Measurements from ENCODE around the gene DIAPH2.
"Not testable (repeated sequence)": the region's sequence is repeated elsewhere in the genome, so short reads cannot be mapped to it uniquely, and the experiment has no call there.

Gene DIAPH2

DNA sequence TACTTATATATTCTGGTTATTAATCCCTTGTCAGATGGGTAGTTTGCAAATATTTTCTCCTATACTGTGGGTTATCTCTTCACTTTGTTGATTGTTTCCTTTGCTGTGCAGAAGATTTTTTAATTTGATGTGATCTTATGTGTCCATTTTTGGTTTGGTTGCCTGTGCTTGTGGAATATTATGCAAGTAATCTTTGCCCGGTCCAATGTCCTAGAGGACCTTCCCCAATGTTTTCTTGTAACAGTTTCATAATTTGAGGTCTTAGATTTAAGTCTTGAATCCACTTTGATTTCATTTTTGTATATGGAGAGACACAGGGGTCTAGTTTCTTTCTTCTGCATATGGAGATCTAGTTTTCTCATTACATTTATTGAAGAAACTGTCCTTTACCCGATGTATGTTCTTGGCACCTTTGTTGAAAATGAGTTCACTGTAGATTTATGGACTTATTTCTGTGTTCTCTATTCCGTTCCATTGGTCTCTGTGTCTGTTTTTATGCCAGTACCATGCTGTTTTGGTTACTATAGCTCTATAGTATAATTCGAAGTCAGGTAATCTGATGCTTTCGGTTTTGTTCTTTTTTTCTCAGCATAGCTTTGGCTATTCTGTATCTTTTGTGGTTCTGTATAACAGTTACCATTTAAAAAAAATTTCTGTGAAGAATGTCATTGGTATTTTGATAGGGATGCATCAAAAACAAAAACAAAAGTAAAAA, 34.7 kb downstream of the DIAPH2 start:
- no peak for DNase-seq

DNA sequence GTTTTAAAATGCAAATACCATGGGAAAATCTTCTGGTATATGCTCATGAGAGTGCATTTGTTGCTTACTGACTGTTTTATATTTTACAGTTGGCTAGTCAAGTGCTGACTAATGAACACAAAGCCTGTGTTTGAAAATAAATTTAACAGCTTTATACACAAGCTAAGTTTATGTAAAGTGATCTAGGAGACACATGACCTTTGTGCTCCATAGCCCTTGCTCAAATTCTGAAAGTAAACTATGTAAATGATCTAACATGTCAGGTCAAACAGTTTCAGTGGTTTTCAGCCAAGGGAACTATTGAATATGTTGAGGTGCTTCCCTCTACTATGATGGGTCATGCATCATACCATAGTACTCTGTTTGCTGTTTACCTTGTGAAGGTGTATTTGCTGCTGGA, 36.7 kb downstream of the DIAPH2 start:
- DNase-seq = no peak

DNA sequence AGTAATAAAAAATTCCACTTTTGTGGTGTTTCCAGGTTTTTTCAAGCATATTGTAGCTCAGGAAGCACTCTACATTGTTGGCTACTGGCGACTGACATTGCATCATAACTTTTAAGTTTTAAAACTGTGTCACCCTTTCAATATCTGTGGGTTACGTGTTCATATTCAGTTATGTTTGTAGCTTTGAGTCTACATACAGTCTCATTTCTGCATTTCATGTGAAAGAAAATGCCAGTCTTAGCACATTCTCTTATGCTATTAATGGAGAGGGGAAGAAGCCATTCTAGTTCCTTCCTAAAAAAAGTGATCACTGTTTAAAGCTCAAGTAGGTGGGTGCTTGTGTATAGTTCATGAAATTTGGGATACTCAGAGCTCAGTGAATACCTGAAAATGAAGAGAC, 38.1 kb downstream of the DIAPH2 start:
- no peak for DNase-seq

GRCh38 chrX:96729053-96729452, 44.4 kb downstream of the DIAPH2 start:
- no peak for DNase-seq

GRCh38 chrX:96729868-96730643, 45.4 kb downstream of the DIAPH2 start:
- DNase-seq = no peak

GRCh38 chrX:96731000-96731399, 46.4 kb downstream of the DIAPH2 start:
- not testable (repeated sequence) for DNase-seq

DNA sequence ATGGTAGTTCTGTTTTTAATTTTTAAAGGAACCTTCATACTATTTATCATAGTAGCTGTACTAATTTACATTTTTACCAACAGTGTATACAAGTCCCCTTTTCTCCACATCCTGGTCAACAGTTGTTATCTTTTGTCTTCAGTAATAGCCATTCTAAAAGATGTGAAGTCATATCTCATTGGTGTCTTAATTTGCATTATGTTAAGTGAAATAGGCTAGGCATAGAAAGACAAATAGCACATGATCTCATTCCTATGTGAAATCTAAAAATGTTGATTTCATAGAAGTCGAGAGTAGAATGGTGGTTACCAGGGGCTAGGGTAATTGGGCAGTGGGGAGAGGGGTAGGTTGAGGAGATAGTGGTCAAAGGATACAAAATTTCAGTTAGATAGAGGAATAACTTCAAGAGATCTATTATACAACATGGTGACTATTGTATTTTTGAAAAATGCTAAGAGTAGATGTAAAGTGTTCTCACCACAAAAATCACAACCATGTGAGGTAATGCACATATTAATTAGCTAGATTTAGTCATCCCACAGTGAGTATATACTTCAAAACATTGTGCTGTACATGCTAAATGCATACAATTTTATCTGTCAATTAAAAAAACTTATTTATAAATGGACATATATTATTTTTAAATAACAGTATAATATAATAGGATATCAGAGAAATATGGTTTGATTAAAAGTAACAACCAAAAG, 58.9 kb downstream of the DIAPH2 start:
- DNase-seq = no peak

GRCh38 chrX:96752781-96753180, 68.1 kb downstream of the DIAPH2 start:
- no peak for DNase-seq

- DNase-seq = no peak
These were observed 68.6 kb downstream of the DIAPH2 start for GRCh38 chrX:96753230-96753629.

GRCh38 chrX:96756491-96756890, 71.8 kb downstream of the DIAPH2 start:
- no peak for DNase-seq

DNA sequence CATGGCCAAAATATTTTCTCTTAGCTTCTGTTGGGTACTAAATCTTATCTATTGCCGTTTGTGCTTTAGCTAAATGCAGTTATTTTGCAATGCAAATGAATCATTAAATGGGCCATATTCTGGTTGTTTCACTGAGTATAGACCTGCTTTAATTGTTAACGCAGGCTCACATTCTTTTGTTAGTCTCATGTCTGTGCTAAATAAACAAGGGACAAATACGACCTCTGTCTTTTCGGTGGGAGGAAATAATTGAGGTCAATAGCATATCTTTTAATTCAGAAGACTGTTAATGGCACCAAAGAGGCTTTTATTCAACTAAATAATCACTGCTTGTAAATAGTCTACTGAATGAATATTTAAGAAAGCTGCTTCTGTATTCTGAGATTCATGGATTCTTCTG, 76.9 kb downstream of the DIAPH2 start:
- DNase-seq = no peak

- DNase-seq = no peak
These were observed 79.0 kb downstream of the DIAPH2 start for GRCh38 chrX:96763608-96764007.

DNA sequence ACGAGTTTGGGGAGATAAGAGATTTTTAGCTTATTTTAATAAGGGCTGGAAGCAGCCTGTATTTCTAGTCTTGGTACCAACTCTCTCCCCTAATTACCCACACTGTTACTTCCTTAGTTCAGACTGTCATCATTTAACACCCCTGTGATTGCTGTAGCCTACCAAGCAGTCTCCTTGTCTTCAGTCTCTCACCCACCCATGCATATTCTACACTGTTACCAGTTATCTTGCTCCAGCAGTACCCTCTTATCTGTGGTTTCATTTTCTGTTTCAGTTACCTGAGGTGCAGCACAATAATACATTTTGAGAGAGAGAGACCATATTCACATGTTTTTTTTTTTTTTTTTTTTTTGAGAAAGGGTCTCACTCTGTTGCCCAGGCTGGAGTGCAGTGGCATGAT, 80.2 kb downstream of the DIAPH2 start:
- DNase-seq = no peak

DNA sequence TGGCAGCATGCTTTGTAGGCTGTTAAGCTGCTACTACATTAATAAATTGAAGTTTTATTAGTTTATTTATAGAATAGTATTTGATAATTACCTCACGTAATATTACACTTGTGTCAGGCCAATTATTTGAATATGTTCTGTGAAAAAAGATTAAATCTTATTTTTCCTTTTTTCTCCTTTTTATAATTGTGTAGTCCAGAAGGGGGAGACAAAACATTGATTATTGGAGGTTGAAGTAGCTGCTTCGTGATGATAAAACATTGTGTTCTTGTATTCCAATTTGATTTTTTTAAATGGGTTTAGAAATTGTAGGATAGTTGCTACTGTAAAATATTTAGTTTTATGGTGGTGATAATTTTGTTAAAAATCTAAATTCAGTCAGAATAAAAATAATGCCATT, 85.7 kb downstream of the DIAPH2 start:
- DNase-seq = no peak

DNA sequence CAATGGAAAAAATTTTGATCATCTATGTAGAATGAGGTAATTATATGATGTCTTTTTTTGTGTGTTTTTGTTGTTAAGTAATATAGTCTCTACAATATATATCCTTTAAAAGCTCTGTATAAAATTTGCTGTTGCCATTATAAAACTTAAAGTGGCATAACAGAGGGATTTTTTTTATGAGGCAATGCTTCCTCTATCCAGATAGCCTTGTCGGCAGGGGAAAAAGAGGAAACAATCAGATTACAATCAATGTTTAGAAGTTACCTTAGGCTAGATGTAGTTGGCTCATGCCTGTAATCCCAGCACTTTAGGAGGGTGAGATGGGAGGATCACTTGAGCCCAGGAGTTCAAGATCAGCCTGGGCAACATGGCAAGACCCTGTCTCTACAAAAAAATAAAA, 86.8 kb downstream of the DIAPH2 start:
- DNase-seq = no peak

DNA sequence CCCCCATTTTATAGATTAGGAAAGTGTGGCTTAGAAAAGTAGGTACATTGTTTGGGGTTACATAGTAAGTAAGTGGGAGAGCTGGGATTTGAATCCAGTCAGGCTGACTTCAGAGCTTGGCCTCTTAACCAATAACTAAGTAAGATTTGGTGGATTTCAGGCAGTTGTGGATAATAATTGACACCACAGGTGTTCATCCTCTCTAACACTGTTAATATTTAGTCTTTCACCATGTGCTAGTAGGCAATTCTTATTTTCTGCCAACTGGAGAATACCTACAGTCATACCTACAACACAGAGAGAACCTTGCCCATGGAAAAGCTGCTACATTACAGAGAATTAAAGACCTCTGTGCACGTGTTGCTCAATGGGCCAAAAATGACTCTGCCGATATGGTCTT, 89.5 kb downstream of the DIAPH2 start:
- DNase-seq = no peak

DNA sequence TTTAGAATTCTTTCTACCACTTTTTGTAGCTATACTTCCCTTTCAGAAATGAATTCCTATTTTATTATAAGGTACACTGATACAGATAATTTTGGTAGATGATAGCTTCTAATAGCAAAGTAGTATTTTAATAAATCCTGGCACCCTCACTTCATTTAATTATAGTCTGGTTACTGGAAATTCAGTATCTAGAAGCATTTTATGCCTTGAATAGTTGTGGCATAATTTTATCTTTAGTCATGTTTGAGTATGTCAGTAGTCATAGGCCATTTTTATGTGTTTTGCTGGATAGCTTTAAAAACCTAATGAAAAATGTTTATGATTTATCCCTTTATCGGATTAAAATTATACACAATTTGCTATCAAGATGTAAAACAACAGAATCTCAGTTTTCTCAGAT, 92.3 kb downstream of the DIAPH2 start:
- no peak for DNase-seq

DNA sequence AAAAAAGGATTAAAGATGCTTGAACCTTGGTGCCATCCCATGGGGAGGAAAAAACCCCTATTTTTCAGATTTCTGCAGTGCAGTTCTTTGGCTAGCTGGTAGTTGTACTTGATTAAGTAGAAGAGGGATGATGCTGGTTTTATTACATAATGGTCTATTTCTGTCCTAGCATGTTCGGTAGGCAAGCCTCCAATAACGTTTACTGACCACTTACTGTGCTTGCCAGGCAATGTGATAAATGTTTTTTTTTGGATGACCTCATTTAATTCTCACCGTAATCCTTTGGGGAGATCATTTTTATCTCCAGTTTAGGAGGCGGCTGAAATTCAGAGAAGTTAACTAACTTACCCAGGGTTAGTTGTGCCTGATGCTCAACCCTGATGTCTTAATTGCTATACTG, 106.9 kb downstream of the DIAPH2 start:
- DNase-seq = no peak

DNA sequence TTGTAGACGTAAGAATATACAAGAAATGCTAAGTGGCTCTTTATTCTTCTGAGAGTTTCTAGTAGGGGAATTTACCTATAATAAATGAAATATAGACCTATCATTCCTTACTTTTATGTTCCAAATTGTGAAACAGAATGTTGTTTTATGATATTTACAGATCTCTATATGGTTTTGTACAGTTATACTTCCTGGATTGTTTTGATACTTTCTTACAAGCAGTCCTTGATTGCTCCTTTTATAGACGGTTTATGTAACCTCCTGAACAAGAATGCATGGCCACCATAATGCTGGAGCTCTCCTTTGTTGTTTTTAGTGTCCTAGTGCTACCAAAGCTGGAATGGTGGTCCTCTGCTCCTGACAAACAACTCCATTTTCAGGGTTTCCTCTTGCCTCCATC, 107.4 kb downstream of the DIAPH2 start:
- DNase-seq = no peak

- DNase-seq = no peak
These were observed 114.3 kb downstream of the DIAPH2 start for GRCh38 chrX:96798982-96799381.

- no peak for DNase-seq
These were observed 122.7 kb downstream of the DIAPH2 start for GRCh38 chrX:96807318-96807717.

DNA sequence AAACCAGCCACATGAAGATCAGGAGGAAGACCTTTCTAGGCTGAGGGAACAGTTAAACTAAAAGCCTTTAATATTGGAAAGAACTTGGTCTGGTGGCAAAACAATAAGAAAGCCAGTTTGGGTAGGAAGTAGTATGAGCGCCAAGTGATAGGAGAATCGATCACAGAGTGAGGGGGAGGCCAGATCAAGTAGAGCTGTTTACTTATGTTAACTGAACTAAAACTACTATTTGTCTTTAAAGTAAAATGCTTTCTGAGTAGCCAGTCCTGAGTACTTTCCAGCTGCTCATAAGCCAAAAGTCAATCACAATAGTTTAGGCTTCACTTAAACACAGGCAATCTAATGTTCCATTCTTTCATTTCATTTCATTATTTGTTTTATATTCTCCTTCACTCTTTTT, 136.3 kb downstream of the DIAPH2 start:
- no peak for DNase-seq

DNA sequence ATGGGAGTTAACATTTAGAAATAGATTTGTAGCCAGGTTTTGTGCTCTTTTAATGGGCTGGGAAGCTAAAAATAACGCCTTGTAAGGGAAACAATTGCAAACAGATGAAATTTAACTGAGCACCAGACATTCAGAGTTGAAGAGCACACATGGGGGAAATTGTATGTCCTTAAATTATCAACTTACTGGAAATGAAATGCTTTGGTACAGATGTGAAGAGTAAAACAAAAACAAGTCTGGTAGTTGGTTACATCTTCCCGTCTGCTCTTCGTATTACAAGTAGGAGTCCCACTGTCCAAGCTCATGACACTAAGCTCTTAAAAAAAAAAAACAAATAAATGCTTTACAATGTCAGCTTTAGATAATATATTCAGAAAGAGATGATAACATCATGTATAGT, 139.5 kb downstream of the DIAPH2 start:
- DNase-seq = no peak

DNA sequence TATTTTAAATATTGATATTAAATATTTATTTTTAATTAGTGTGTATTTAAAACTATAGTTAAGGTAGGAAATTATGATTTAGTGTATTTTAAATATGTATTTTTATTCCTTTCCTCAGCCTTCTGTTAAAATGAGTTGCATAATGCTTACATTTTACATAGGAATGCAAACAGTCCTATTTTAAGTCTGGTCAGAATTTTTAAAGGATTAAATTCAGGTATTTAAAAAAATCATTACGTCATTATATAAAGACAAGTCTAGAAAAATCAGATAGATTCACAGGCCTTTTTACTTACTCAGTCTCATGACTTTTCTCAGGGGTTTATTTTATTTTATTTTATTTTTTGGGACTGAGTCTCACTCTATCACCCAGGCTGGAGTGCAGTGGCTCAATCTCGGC, 148.7 kb downstream of the DIAPH2 start:
- no peak for DNase-seq
